Activated CD4-positive, alpha-beta T cell treated with anti-CD3 and anti-CD28 coated beads, Interleukin-2, amount 50 U/mL, for 24 hours (primary cell): ENCODE results near the gene RAB34.
A peak's percentile ranks its signal among the peaks of the same experiment; 100 is the strongest.
"Not testable (repeated sequence)": the region's sequence is repeated elsewhere in the genome, so short reads cannot be mapped to it uniquely, and the experiment has no call there.

ENCODE experiments used
- DNase-seq, 2 donors: peaks; one replicate each; pipeline ENCODE4 v3.0.0-alpha.2; 2020; ENCODE audit warnings: low read depth in 1 of 2, low spot score in 1 of 2

Gene RAB34

GRCh38 chr17:28746611-28747050 lies 29.0 kb upstream of the RAB34 start:
- DNase-seq = no peak

- DNase-seq = no peak
Observed at GRCh38 chr17:28745786-28746411, 28.2 kb upstream of the RAB34 start.

- no peak for DNase-seq
Observed at GRCh38 chr17:28744972-28745785, 27.5 kb upstream of the RAB34 start.

GRCh38 chr17:28744104-28744971 lies 26.7 kb upstream of the RAB34 start:
- DNase-seq = peak in 1 of 2 donors; percentile 65

GRCh38 chr17:28743243-28744103 lies 25.8 kb upstream of the RAB34 start, which contains the start of gene TRAF4:
TSS of gene TRAF4 (plus strand) at chr17:28744011. CDS start at chr17:28744113, 102 bp downstream.
- peak; percentile 55 to 66 for DNase-seq

- no peak for DNase-seq
Observed at GRCh38 chr17:28741358-28742349, 24.0 kb upstream of the RAB34 start.

- no peak for DNase-seq
Observed at GRCh38 chr17:28740406-28741357, 23.0 kb upstream of the RAB34 start.

- no peak for DNase-seq
Observed at GRCh38 chr17:28738680-28739384, 21.2 kb upstream of the RAB34 start.

GRCh38 chr17:28737770-28738679 lies 20.4 kb upstream of the RAB34 start:
- DNase-seq = no peak

- no peak for DNase-seq
Observed at GRCh38 chr17:28737316-28737715, 19.6 kb upstream of the RAB34 start.

GRCh38 chr17:28735913-28736769 lies 18.5 kb upstream of the RAB34 start:
- DNase-seq = not testable (repeated sequence)

- no peak for DNase-seq
Observed at GRCh38 chr17:28735242-28735722, 17.6 kb upstream of the RAB34 start.

GRCh38 chr17:28734712-28735241 lies 17.1 kb upstream of the RAB34 start:
- no peak for DNase-seq

GRCh38 chr17:28733346-28733745 lies 15.7 kb upstream of the RAB34 start:
- no peak for DNase-seq

GRCh38 chr17:28729950-28730330 lies 12.3 kb upstream of the RAB34 start:
- no peak for DNase-seq
